GM13976 (cell line): Measurements from ENCODE around the gene CCDC102B.
"Not testable (repeated sequence)": the region's sequence is repeated elsewhere in the genome, so short reads cannot be mapped to it uniquely, and the experiment has no call there.

ENCODE experiments used
- DNase-seq: peaks from one replicate; pipeline ENCODE4 v3.0.0; 2012; ENCODE audit warnings: low spot score
- in situ Hi-C: fragments of 300-500 bp; cut with MboI; formaldehyde crosslinking; loops from one replicate; pipeline ENCODE4 v1.12.0; 2022; ENCODE audit warnings: low sequenced_read_pairs, mixed read lengths, inconsistent platforms; ENCODE audit not compliant: unreplicated experiment
- TF ChIP-seq, protein P1 (sequence below): IDR thresholded peaks from 2 replicates; pipeline ENCODE4 v1.5.1; 2012; ENCODE audit warnings: borderline replicate concordance, mild to moderate bottlenecking; ENCODE audit not compliant: insufficient read depth; ENCODE audit errors: extremely low read depth, missing control alignments, control extremely low read depth

The CCDC102B gene

DNA sequence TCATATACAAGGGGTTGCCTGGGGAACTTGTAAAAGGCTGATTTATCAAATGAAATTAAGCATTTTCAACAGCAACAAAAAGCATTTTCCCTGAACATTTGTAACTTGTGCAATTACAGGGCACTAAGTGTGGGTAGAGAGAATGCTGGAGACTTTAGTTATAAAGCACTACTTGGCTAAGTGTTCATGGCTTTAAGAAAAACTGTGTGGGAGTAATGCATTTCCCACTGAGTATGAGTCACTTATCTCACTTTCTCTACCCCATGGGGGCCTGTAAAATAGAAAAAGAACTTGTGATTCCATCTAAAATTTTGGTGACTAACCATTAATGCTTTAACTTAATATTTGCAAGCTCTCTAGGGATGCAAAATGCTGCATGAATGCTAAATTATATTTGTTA is 193.4 kb downstream of the CCDC102B start:
- TF ChIP-seq, protein P1, sequence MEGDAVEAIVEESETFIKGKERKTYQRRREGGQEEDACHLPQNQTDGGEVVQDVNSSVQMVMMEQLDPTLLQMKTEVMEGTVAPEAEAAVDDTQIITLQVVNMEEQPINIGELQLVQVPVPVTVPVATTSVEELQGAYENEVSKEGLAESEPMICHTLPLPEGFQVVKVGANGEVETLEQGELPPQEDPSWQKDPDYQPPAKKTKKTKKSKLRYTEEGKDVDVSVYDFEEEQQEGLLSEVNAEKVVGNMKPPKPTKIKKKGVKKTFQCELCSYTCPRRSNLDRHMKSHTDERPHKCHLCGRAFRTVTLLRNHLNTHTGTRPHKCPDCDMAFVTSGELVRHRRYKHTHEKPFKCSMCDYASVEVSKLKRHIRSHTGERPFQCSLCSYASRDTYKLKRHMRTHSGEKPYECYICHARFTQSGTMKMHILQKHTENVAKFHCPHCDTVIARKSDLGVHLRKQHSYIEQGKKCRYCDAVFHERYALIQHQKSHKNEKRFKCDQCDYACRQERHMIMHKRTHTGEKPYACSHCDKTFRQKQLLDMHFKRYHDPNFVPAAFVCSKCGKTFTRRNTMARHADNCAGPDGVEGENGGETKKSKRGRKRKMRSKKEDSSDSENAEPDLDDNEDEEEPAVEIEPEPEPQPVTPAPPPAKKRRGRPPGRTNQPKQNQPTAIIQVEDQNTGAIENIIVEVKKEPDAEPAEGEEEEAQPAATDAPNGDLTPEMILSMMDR = no peak
- peak; percentile 15 for DNase-seq
- in situ Hi-C loops = no loop called here

DNA sequence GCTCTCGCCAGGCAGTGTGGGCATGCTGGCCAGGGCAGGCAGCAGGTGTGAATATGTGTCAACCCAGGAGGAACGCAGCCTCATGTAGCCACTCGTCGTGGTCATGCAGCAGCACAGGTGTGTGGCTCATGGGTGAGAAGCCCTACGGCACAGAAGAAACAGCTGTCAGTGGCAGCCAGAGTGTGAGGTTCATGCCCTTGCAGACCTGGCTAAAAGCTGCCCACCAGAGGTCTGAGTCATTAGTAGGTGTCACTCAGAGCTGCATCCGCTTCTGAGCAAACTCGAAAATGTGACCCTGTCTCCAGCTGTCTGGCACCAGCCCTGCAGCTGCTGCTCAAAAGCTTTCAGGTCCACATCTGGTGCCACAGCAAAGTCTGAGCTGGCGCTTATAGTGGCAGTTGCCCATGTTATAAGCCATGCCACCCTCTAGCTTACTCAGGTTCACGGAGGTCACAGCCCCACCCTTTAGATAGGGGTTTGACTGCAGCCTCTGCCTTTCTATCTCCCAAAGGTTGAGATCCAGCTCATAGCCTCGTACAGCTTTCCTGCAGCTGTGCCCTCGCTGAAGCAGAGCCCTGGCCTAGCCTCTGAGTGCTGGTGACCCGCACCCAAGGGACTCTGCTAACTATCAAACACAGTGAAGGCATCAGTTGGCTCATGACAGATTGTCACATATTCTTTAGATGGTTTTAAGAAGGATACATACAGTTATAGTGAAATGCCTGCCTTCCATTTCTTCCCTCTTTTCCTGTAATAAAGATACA is 195.0 kb downstream of the CCDC102B start:
- no peak for DNase-seq
- TF ChIP-seq, protein P1 = no peak
- in situ Hi-C loops = no loop called here

DNA sequence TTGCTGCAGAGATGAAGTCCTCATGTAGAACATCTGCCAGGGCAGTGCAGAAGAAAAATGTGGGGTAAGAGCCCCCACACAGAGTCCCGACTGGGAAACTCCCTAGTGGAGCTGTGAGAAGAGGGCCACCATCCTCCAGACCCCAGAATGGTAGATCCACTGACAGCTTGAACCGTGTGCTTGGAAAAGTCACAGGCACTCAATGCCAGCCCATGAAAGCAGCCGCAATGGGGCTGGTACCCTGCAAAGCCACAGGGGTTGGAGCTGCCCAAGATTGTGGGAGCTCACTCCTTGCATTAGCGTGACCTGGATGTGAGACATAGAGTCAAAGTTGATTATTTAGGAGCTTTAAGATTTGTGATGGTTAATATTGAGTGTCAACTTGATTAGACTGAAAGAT is 197.8 kb downstream of the CCDC102B start:
- no peak for DNase-seq
- TF ChIP-seq, protein P1 = no peak
- in situ Hi-C loops = no loop called here

DNA sequence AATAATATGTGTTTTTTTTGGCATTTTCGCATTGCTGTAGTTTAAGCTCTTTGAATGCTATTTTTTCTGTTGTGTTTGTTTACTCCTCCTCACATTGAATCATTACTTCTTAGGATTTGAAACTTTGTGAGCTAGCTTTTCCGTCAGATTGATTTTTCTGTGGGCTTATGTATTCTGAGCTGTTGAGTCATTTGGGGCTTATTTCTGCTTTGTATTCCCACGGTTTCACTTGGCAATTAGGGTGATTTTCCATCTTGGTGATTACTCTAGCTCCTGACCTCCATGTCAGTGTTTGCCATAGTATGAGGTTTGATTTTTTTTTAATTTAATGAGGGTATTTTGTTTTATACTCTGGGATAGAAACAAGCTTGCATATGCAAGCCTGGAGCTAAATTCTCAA is 200.0 kb downstream of the CCDC102B start:
- in situ Hi-C loops = no loop called here
- no peak for DNase-seq
- TF ChIP-seq, protein P1 = no peak

DNA sequence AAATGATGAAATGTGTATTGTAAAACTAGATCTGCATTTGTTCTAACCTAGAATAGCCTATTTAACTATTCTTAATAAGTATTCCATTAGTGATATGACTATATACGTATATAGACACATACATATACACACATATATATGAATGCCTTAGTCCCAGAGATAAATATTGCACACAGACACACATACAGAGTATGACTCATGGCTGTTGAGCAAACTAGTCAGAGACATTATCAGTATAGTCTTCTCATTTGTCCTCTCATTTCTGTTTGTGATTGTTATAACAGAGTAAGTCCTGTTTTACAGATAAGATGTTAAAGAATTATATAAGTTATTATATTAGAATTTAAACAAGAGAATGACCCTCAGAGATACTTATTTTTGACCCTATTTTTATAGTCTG is 202.5 kb downstream of the CCDC102B start:
- TF ChIP-seq, protein P1 = no peak
- in situ Hi-C loops = no loop called here
- DNase-seq = no peak

DNA sequence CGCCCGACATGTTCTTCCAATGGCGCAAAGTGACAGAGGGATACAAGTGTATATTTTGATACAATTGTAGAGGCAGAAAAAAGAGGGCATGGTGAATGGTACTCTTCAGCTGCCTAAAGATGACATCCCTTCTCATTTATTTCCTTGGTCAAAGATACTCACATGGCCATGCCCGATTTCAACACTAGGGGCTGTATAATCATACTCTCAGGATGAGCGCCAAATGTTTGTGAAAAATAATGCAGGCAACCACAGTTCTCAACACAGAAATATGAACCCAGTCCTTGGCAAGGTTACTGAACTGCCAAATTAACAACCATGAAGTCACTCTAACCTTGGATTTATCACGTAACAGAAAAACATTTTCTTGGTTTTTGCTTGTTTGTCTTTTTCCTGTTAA is 204.4 kb downstream of the CCDC102B start:
- TF ChIP-seq, protein P1 = no peak
- DNase-seq = no peak
- in situ Hi-C loops = no loop called here

DNA sequence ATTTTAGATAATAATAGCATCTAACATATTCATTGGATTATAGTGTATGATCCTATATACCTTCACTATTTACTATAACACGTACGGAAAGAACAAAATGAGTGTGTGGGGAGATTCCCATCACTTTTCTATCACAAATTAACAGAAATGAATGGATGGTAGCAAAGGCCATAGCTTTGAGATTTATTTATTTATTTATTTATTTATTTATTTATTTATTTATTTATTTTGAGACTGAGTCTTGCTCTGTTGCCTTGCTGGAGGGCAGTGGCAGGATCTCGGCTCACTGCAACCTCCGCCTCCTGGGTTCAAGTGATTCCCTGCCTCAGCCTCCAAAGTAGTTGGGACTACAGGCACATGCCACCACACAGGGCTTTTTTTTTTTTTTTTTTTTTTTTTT is 208.3 kb downstream of the CCDC102B start:
- DNase-seq, in situ Hi-C loops: not testable (repeated sequence)
